GM19193 (cell line): Measurements from ENCODE around the gene IST1.

Experiments used
- POLR2A ChIP-seq: IDR thresholded peaks from 4 replicates; pipeline ENCODE4 v1.6.1; 2011; ENCODE audit not compliant: insufficient read depth, insufficient read length; ENCODE audit errors: extremely low read depth

Gene IST1

GRCh38 chr16:71894921-71895678 lies at the start of gene IST1:
Gene IST1 (plus strand): TSS chr16:71895531. CDS start chr16:71915641, 20,110 bp downstream.
- peak; percentile 91 for TF ChIP-seq POLR2A

GRCh38 chr16:71845639-71846430 lies 49.5 kb upstream of the IST1 start, which contains the start of gene ATXN1L:
Gene ATXN1L (plus strand): TSS chr16:71845976. CDS start chr16:71849741, 3,765 bp downstream.
- TF ChIP-seq POLR2A: peak; percentile 75

GRCh38 chr16:71846431-71846830 lies 48.9 kb upstream of the IST1 start:
- no peak for TF ChIP-seq POLR2A

- TF ChIP-seq POLR2A: no peak
Measured at GRCh38 chr16:71847096-71847495, 48.2 kb upstream of the IST1 start.

- no peak for TF ChIP-seq POLR2A
Measured at GRCh38 chr16:71848622-71849021, 46.7 kb upstream of the IST1 start.

DNA sequence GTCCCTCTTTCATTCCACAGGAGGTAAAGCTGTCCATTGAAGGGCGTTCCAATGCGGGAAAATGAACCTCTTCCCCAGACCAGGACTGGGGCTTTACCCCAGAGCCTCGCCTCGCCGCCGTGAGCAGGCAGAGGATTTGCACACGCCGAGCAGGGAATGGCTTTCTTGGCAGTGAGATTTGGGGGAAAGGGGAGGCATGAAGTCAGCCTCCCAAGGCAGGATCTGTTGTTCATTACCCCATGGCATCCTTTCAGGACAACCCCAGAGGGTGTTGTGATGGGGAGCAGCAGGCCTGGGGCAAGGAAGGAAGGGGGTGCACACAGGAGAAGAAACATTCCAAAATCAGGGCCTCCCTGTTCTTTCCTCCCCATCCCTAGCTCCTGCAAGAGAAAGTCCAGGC lies 43.6 kb upstream of the IST1 start:
- no peak for TF ChIP-seq POLR2A

DNA sequence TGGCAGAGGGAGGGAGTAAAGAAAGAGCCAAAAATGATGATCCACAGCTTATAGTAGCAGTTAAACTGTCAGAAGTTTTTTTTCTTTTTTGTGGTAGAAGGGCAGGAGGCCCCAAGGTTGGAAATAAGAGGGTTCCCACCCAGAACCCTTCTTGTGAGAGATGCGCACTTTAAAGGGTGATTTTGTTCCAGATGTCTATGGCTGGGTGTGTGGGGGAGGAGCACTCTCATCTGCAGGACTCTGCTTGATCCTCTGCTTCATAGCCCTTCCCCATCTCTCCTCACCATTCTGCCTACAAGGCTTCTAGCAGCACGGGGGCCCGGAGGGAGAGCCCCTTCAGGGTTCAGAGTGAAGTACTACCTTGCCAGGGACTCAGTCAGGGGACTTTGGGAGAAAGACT lies 43.2 kb upstream of the IST1 start:
- no peak for TF ChIP-seq POLR2A

DNA sequence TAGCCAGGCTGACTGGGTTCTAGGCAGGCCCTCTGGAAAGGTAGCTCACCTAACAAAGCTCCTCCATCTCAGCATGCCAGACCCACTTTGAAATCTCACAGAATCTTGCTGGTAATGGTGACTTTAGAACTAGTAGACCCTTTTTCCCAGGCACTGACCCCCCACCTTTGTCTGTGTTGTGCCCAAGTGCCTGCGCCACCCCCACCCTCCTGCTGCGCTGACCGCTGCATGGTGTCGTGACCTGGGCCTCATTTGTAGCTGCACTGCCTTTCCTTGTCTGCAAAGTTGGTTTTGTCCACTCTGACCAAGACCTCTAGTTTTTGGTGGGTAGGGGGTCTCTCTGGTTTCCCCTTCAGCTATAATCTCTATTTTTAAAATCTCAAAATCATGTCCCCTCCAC lies 42.8 kb upstream of the IST1 start:
- peak; percentile 25 for TF ChIP-seq POLR2A

GRCh38 chr16:71853413-71853812 lies 41.9 kb upstream of the IST1 start:
- peak; percentile 18 for TF ChIP-seq POLR2A

DNA sequence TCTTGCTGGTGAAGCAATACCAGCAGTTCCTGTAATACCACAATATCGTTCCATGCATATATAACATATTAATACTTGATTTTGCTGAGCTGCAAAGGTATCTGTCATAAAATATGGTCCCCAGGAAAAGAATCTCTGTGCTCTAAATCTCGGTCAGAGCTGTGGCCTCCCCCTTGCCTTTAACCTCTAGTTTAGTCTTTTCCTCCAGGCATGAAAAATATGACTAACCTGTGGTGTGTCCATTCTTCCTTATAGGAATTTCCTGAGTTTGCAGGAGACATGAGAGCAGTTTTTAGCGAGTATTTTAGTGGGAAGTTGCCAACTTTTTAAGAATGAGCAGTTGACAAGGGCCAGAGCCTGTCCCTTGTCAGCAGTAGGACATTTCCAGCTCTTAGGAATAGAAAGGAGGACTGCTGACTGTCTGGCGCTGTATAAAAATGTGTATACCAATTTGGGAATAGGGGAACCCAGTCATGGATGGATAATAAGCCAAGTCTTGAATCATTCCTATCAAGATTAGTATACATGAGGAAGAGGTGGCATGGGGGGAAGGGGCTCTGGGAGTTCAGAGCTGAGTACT lies 40.9 kb upstream of the IST1 start:
- no peak for TF ChIP-seq POLR2A

GRCh38 chr16:71855937-71856662 lies 39.2 kb upstream of the IST1 start:
- TF ChIP-seq POLR2A: no peak

DNA sequence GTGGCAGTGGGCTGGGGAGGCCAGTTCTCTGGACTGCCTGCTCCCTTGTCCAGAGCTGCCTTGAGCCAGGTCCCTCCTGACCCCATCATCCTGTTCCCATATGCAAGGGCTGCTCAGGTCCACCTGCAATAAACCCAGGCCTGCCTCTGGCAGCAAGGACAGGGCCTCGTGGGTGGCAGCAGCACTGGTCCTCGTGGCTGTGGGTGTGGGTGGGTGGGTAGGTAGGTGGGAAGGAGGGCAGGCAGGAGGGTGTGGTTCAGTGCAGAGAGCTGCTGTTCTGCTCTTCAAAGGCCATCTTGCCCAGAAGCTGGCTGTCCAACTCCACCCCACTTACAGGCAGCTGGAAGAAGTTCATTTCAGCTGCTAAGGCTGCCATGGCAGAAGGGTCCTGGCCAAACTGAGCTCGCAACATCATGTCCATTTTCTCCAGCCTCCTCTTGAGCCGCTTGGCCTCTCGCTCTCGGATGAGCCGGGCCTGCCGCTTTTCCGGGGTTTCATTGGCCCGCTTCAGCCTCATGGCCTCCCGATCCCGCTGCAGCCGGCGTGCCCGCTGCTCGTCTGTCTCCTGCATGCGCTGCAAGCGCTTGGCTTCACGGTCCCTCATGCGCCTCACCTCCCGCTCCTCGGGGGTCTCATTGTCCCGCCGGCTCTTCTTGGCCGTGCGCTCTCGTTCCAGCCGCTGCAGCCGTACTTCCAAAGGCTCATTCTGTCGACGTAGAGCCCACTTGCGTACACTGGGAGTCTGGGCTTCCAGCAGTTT lies 35.4 kb upstream of the IST1 start:
- no peak for TF ChIP-seq POLR2A

DNA sequence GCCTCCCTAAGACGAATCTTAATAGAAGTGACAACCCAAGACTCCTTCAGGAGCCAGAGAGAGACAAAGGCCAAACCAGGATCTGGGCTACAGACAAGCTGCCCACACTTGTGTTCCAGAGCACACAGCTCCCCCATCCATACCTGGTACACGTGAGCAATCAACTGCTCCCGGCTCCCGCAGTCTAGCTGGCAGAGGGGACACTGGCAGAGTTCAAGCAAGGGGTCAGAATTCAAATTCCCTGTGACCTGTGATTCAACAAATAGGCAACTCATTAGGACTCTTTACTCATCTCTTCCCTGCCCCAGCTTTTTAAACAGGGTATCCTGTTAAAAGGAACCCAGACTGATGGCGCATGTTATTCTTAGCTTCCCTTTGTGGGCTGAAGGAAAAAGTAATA lies 31.3 kb upstream of the IST1 start:
- no peak for TF ChIP-seq POLR2A

DNA sequence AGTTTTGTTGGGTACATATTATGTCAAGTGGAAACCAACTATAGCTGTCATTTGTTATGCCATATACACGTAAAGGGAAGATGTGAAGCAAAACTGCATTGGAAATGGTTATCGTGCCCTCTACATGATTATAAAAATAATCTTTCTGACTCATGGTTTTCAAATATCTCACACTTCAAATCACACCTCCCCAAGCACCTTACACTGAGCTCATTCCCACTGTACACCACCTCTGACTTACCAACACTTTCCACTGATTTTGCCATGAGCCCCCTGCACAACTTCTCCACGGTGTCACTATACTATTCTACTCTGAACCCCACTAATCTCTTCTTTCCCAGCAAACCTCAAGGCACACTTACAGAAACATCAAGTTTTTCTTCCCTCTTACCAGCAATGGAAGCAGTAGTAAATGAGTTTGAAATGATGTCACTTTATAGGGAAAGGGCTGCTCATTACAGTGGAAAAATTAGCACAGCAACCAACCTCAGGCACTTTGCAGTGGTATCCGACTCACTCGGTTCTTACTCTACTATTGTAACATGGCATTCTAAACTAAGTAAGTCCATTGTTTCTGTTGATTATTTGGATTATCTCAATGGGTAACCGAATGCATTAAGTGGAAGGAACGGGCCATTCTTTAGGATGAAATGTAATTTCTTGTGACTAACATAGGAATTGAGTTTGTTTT lies 30.0 kb upstream of the IST1 start:
- no peak for TF ChIP-seq POLR2A
